Stimulated activated CD4-positive, alpha-beta T cell treated with anti-CD3 and anti-CD28 coated beads, TNF-alpha, amount 100 ng/mL, for 24 hours (primary cell): ENCODE data around the gene STK32C.
"Not testable (repeated sequence)": the region's sequence is repeated elsewhere in the genome, so short reads cannot be mapped to it uniquely, and the experiment has no call there.

Source experiments
- DNase-seq, 3 experiments: peaks; one replicate each; pipeline ENCODE4 v3.0.0-alpha.2; 2020; ENCODE audit warnings: low read depth in 3 of 3

The STK32C gene

GRCh38 chr10:132267916-132268315, 39.8 kb downstream of the STK32C start:
- not testable (repeated sequence) for DNase-seq

- DNase-seq = no peak
Observed at GRCh38 chr10:132266594-132267161, 41.1 kb downstream of the STK32C start.

GRCh38 chr10:132265890-132266496, 41.8 kb downstream of the STK32C start:
- DNase-seq = no peak

- no peak for DNase-seq
Observed at GRCh38 chr10:132264966-132265889, 42.5 kb downstream of the STK32C start.

GRCh38 chr10:132264306-132264950, 43.3 kb downstream of the STK32C start:
- no peak for DNase-seq

- no peak for DNase-seq
Observed at GRCh38 chr10:132263866-132264265, 43.9 kb downstream of the STK32C start.

- no peak for DNase-seq
Observed at GRCh38 chr10:132259702-132260482, 47.9 kb downstream of the STK32C start.

- no peak for DNase-seq
Observed at GRCh38 chr10:132258423-132258822, 49.3 kb downstream of the STK32C start.

- DNase-seq = no peak
Observed at GRCh38 chr10:132257907-132258306, 49.8 kb downstream of the STK32C start.

GRCh38 chr10:132257271-132257670, 50.5 kb downstream of the STK32C start:
- peak in 2 of 3 experiments; percentile 6 to 50 for DNase-seq

GRCh38 chr10:132256866-132257265, 50.9 kb downstream of the STK32C start:
- DNase-seq = no peak

- no peak for DNase-seq
Observed at GRCh38 chr10:132255489-132256344, 52.0 kb downstream of the STK32C start.

- no peak for DNase-seq
Observed at GRCh38 chr10:132254841-132255240, 52.9 kb downstream of the STK32C start.

GRCh38 chr10:132253092-132253687, 54.6 kb downstream of the STK32C start:
- DNase-seq = no peak

GRCh38 chr10:132252412-132252811, 55.3 kb downstream of the STK32C start:
- no peak for DNase-seq

GRCh38 chr10:132251928-132252327, 55.8 kb downstream of the STK32C start:
- DNase-seq = no peak

GRCh38 chr10:132250481-132251475, 57.0 kb downstream of the STK32C start:
- no peak for DNase-seq

GRCh38 chr10:132249824-132250375, 57.9 kb downstream of the STK32C start:
- no peak for DNase-seq
